ENCODE results near the gene HSPA8. TPM values are rescaled to one million over a fixed set of nuclear protein-coding genes. Genes with fewer than 3 reads are reported as not detected.
"Not testable (repeated sequence)": the region's sequence is repeated elsewhere in the genome, so short reads cannot be mapped to it uniquely, and the experiment has no call there.

The HSPA8 gene
- polyA plus RNA-seq, 12 donors: 575 to 1,961 (median 1,737) TPM

- peak; percentile 77 for DNase-seq
Measured at GRCh38 chr11:123083623-123084029, 21.7 kb upstream of the HSPA8 start.

DNA sequence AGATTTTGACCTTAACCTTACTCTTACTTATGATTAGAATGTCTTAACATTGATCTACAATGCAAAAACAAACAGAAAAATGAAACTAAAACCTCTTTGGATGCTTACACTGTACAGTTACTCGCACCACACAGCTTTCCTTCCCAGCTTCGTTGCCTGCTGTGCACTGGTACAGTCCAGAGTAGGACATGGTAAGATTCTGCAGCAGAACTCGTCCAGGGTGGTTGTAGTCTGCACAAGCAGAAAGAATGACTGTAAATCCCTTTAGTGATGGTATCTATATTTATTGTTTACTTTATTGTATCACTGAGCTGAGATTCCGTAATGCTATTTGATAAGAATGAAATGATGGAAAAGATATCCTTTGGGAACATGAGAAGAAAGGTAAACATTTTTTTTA is 21.0 kb upstream of the HSPA8 start:
- no peak for DNase-seq

GRCh38 chr11:123080015-123080414 is 18.1 kb upstream of the HSPA8 start:
- no peak for DNase-seq

DNA sequence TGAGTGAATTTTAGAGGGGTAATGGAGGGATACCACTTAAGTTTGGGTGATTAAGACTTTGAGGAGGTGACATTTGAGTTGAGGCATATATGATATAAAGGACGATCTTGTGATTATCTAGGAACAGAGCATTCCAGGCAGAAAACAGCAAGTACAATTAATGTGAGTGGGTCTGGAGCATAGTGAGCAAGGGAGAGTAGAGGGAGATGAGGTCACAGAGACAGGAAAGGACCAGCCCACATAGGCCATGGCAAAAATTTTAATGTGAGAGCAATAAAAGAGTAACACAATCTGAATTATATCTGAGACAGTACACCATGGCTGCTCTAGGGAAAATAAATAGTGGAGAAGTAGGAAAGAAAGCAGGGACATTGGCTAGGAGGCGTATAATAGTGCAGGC is 14.5 kb upstream of the HSPA8 start:
- DNase-seq: no peak

DNA sequence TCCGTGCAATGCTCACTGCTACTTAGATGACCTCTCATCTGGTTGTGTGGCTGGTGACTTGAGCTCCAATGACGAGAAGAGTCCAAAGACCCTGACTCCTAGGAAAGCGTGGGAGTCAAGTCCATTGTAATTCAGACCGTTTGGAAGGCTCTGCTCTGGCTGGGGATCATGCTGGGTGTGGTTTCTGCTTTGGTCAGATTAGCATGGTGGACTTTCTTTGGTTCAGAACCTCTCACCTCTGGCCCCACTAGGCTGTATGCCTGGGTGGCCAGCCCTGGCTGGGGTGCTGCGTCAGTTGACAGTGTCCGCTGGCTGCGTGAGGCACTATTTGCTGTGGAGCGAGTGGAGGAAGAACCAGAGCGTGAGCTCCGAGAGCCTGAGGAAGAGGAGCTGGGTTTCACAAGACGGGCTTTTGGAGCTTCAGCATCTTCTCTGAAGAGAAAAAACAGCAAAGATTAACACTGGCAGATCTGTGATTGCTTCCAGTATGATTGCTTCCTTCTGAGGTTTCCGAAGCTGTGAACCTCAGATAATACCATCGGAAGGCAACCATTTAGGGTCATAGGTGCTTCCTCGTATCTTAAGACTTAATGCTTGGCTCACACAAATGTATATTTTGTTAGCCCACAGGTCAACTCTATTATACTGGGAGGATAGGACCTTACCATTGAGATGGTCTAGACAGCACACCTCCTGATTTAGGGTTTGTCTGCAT is 11.6 kb upstream of the HSPA8 start:
- DNase-seq: no peak

GRCh38 chr11:123072762-123073161 is 10.8 kb upstream of the HSPA8 start:
- no peak for DNase-seq

GRCh38 chr11:123072332-123072761 is 10.4 kb upstream of the HSPA8 start:
- no peak for DNase-seq

- DNase-seq: no peak
Measured at GRCh38 chr11:123069908-123070821, 8.2 kb upstream of the HSPA8 start.

GRCh38 chr11:123065621-123066020 is 3.7 kb upstream of the HSPA8 start:
- no peak for DNase-seq

DNA sequence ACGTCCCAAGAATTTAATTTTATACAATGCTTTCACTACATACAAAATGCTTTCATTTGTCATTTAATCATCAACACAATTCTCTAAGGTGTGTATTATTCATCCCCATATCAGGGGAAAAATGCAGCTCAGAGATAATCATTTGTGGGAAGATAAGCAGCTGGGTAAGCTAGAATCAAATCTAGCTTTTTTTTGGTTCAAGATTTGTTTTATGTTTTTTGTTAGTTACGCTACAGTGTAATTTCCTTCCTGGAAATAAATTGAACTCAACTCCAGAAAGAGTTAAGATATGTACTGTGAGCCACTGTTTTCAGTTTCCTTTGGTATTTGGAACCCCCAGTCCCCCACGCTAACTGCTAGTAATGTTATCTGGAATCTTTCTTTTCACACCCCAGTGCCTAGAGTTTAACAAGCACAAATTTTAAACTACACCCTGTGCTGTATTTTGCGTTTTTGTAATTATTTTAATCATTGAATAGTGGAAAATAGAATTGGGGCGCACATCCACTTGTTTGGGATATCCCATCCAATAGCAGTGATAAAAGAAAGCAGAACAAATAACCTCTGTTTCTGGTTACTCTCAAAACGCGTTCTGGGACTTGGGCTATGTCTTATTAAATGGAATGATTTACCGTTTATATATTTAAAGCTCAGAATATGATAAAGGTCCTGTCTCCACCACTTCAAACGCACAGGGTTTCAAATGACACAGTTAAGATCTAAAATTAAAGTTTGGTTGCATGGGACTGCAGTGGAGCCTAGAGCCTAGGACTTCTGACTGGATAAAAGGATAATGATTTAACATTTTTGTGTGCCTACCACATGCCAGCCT is 2.1 kb upstream of the HSPA8 start:
- no peak for DNase-seq

DNA sequence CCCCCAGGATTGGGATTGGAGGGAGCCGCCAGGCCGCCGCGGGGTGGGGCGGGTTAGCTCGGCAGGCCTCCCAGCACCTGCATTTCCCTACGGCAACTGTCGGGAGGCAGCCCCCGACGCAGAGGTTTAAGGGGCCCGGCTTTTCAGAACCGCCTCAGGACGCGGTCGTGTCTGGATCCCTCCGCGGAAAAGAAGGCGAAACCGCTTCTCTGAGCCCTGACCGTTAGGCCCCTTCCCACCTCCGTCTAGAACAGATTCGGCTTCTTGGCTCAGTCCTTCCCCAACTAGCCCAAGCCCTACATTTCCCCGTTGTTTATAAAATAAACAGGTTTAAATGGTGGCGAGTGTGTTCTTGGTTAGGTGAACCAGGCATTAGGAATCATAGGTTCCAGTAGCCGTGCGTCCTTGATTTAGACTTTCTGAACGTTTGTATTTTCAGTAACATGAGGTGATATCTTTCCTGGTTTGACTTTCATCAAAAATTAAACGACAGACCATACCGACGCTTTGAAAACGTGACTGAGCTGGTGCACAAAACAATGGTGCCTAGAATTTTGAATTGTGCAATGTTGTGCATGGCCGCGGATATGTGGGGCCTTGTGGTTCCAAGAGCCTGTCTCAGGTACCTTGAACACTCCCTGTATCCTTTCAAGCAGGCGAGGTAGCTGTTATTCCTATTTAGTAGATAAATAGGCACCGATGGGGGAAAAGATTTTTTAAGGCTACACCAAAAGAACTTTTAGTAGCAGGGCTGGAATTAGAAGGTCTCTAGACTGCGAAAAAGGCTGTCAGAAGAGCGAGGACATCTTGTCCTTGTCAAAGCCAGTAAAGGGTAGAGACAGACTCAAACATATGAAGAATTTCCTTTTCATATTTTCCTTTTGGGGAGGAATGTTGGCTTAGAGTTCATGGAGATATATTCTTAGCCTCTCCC is 1.2 kb upstream of the HSPA8 start:
- peak; percentile 77 for DNase-seq

- DNase-seq: peak; percentile 99
Measured at GRCh38 chr11:123062158-123062891, 389 bp upstream of the HSPA8 start.

DNA sequence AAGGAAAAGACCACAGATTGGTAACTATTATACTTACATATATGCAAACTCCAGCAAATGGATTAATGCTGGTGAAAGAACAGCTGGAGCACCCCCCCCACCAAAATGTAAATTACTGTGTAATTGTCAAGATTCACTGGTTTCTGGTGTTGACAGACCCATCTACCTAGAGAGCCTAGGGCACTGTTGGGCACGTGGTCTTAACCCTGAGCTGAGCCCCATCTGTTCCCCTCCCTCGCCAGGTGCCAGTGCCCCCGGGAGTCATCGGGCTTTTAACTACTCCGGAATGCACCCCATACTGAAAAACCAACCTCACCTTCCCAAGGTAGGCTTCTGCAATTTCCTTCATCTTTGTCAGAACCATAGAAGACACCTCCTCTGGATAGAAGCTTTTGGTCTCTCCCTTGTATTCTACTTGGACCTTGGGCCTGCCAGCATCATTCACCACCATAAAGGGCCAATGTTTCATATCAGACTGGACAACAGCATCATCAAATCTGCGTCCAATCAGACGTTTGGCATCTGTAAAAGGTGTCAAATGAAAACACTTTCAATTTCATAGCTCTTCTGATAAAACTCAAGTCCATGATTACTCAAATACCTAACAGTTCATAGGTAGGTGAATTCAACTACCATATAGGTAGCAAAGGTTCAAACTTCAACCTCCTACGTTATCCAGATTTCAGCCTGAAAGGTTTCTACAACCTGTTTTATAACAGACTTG is 1.5 kb downstream of the HSPA8 start:
- DNase-seq: no peak

DNA sequence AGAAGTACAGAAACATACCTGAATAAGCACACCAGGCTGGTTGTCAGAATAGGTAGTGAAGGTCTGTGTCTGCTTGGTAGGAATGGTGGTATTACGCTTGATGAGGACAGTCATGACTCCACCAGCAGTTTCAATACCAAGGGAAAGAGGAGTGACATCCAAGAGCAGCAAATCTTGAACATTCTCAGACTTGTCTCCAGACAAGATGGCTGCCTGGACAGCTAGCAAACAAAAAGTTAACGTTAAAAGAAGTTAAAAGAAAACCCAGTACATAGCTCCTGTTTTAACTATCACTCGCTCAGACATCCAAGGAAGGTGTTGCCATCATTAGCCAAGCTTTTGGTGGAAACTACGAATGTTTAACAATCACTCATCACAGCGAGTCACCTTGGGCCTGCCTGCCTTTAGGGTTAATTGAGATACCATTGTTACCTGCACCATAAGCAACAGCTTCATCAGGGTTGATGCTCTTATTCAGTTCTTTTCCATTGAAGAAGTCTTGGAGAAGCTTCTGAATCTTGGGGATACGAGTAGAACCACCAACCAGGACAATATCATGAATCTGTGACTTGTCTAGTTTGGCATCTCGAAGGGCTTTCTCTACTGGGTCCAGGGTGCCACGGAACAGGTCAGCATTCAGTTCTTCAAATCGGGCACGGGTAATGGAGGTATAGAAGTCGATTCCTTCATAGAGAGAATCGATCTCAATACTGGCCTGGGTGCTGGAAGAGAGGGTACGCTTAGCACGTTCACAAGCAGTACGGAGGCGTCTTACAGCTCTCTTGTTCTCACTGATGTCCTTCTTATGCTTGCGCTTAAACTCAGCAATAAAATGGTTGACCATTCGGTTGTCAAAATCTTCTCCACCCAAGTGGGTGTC is 2.7 kb downstream of the HSPA8 start:
- not testable (repeated sequence) for DNase-seq

DNA sequence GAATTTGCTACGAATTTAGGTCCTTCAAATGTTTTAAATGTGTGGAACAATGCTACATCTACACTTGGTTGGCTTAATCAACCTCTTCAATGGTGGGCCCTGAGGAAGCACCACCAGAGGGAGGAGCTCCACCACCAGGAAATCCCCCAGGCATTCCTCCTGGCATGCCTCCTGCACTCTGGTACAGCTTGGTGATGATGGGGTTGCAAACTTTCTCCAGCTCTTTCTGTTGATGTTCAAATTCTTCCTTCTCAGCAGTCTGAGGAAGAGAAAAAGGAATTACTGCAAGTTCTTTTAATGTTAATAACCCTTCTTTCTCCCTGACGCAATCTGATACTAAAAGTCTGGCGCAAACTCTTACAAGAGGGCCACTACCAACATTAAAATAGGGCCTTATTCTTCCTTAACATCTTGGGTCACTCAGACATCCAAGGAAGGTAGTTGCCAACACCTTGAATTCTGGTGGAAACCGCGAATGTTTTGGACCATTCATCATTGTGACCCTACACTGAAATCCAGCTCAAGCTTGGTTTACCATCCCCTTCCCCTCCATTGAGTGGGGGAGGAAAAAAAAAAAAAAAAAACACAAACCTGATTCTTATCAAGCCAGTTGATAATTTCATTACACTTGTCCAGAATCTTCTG is 4.2 kb downstream of the HSPA8 start:
- DNase-seq: no peak

GRCh38 chr11:123056835-123057491 is 5.0 kb downstream of the HSPA8 start:
- DNase-seq: no peak

DNA sequence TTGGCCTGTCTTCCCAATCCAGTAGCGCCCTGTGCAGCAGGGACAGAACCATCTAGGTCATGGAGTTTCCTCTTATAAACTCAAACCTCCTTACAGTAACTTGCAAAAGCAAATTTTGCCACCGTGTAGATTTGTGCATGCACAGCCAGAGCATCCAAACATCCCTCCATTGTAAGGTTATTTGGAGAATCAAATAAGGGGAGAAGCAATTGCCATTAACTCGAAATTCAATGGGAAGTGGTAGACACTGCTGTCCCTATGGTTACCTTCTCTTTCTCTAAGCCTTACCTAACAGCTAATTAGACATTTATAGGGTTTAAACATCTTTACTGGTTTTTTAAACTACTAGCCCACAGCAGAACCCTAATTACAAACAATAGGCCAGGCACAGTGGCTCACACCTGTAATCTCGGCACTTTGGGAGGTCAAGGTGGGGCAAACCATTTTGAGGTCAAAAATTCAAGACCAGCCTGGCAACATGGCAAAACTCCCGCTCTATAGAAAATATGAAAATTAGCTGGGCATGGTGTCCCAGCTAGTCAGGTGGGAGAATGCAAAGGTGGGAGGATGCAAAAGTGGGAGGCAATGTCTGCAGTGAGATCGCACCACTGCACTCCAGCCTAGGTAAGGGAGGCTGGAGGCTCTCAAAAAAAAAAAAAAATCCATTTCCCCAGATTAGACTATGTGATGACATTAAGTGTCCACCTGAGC is 6.6 kb downstream of the HSPA8 start:
- DNase-seq: no peak

Measured in muscle of arm (tissue), 12 donors.